OCI-LY1 (cell line): ENCODE data around the gene SHC1.

Experiments used
- H2AFZ ChIP-seq: fragments of 200-600 bp; sonication (generic), shearing (Covaris generic); 2 replicates; pipeline ENCODE4 v1.6.0; 2014; ENCODE audit warnings: antibody characterized with exemption, mild to moderate bottlenecking, low read length
- H3F3A ChIP-seq: fragments of 200-600 bp; sonication (generic), shearing (Covaris generic); 2 replicates; pipeline ENCODE4 v1.6.0; 2014; ENCODE audit warnings: mild to moderate bottlenecking, antibody characterized with exemption, low read length, moderate library complexity; ENCODE audit not compliant: insufficient read depth
- H3K27ac ChIP-seq: fragments of 200-600 bp; sonication (generic); 2 replicates; pipeline ENCODE4 v1.5.1; 2014; ENCODE audit warnings: low read length, mixed run types, mild to moderate bottlenecking, low read depth; ENCODE audit not compliant: poor library complexity, severe bottlenecking
- H3K27me3 ChIP-seq: fragments of 200-600 bp; sonication (generic); 2 replicates; pipeline ENCODE4 v1.6.0; 2014; ENCODE audit warnings: antibody characterized with exemption, mild to moderate bottlenecking, low read length, moderate library complexity; ENCODE audit not compliant: insufficient read depth
- H3K36me3 ChIP-seq: fragments of 200-600 bp; sonication (generic); 2 replicates; pipeline ENCODE4 v1.6.1; 2014; ENCODE audit warnings: mild to moderate bottlenecking, antibody characterized with exemption, low read length, moderate library complexity, mixed read lengths; ENCODE audit not compliant: insufficient read depth
- H3K4me1 ChIP-seq: fragments of 200-600 bp; sonication (generic); 2 replicates; pipeline ENCODE4 v1.5.1; 2014; ENCODE audit warnings: mild to moderate bottlenecking, low read length, moderate library complexity; ENCODE audit not compliant: insufficient read depth, severe bottlenecking
- H3K4me2 ChIP-seq: fragments of 200-600 bp; sonication (generic), shearing (Covaris generic); 2 replicates; pipeline ENCODE4 v1.6.1; 2014; ENCODE audit warnings: low read length
- H3K4me3 ChIP-seq: fragments of 200-600 bp; sonication (generic); 2 replicates; pipeline ENCODE4 v1.5.1; 2014; ENCODE audit warnings: low read length, low read depth, mild to moderate bottlenecking, mixed read lengths; ENCODE audit not compliant: poor library complexity, severe bottlenecking
- H3K79me2 ChIP-seq: fragments of 200-600 bp; shearing (Covaris generic); 2 replicates; pipeline ENCODE4 v1.6.1; 2016; ENCODE audit warnings: mixed run types, low read length, mixed read lengths; ENCODE audit not compliant: insufficient read depth
- H3K9ac ChIP-seq: fragments of 200-600 bp; sonication (generic), shearing (Covaris generic); 2 replicates; pipeline ENCODE4 v1.6.1; 2014; ENCODE audit warnings: mild to moderate bottlenecking, low read length, mixed read lengths
- H3K9me2 ChIP-seq: fragments of 200-600 bp; sonication (generic), shearing (Covaris generic); 2 replicates; pipeline ENCODE4 v1.6.1; 2014; ENCODE audit warnings: low read depth, mild to moderate bottlenecking, low read length, mixed read lengths
- H3K9me3 ChIP-seq: fragments of 200-600 bp; shearing (Covaris generic); 2 replicates; pipeline ENCODE4 v1.6.1; 2014; ENCODE audit warnings: low read length, mixed read lengths
- H4K20me1 ChIP-seq: fragments of 200-600 bp; sonication (generic), shearing (Covaris generic); 2 replicates; pipeline ENCODE4 v1.6.0; 2016; ENCODE audit warnings: mild to moderate bottlenecking, low read length; ENCODE audit not compliant: insufficient read depth
- EZH2 ChIP-seq: fragments of 200-600 bp; sonication (generic), shearing (Covaris generic); IDR thresholded peaks from 2 replicates; pipeline ENCODE4 v1.8.0; 2017; ENCODE audit warnings: borderline replicate concordance, mixed run types, mild to moderate bottlenecking, antibody characterized with exemption, low read length, moderate library complexity, mixed read lengths
- TF ChIP-seq, protein P1 (sequence below): fragments of 200-600 bp; sonication (generic), shearing (Covaris generic); IDR thresholded peaks from 2 replicates; pipeline ENCODE4 v1.5.1; 2017; ENCODE audit warnings: mild to moderate bottlenecking, antibody characterized with exemption, low read length, moderate library complexity, mixed read lengths

SHC1 gene

DNA sequence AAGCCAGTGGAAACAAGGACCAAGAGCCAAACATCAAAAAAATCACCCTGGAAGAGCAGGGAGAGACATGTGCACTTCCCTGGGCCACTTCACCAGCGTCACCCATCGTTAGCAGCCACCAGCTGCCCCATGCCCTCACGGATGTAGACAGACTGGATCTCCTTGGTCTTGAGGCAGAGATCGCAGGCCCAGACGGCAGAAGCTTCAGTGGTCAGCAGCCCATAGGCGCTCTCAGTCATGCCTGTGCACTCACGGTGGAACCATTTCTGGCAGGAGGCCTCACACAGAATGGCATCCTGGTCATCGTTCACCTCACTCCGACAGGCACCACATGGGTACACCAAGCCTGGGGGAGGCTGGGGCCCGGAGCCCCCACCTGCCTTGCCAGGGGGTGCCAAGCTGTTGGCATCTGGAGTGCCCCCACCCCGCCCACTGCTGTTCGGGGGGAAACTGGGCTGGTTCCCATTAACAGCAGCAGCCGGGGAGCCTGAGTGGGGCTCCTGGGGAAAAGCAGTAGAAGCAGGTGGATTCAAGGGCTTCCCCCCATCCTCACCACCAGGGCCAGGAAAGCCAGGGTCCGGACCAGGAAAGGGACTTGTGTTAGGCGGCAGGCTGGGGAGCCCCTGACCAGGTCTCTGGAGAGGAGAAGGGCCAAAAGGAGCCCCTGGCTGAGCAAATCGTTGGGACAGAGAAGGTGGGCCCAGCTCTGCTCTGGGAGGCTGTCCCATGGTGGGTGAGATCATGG is 11.7 kb downstream of the SHC1 start:
- Histone ChIP-seq H3K9ac (no peak overlapping the region), H3K9me3 (no peaks in the 10 kb centered on the region), H3K4me2 (no peak overlapping the region), H3K9me2 (no peaks in the 10 kb centered on the region), H3K27ac (no peak overlapping the region), H3F3A (no peaks in the 10 kb centered on the region), H3K4me1 (peaks cover 59% of the 10 kb centered on the region), H3K4me3 (no peak overlapping the region), H3K36me3 (peaks cover 25% of the 10 kb centered on the region), H2AFZ (no peak overlapping the region), H3K79me2 (peaks cover 5% of the 10 kb centered on the region; the same call in 1 of the 2 replicates), H3K27me3 (no peaks in the 10 kb centered on the region), H4K20me1 (no peaks in the 10 kb centered on the region)
- TF ChIP-seq, protein P1, sequence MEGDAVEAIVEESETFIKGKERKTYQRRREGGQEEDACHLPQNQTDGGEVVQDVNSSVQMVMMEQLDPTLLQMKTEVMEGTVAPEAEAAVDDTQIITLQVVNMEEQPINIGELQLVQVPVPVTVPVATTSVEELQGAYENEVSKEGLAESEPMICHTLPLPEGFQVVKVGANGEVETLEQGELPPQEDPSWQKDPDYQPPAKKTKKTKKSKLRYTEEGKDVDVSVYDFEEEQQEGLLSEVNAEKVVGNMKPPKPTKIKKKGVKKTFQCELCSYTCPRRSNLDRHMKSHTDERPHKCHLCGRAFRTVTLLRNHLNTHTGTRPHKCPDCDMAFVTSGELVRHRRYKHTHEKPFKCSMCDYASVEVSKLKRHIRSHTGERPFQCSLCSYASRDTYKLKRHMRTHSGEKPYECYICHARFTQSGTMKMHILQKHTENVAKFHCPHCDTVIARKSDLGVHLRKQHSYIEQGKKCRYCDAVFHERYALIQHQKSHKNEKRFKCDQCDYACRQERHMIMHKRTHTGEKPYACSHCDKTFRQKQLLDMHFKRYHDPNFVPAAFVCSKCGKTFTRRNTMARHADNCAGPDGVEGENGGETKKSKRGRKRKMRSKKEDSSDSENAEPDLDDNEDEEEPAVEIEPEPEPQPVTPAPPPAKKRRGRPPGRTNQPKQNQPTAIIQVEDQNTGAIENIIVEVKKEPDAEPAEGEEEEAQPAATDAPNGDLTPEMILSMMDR, result no peak
- TF ChIP-seq EZH2, result no peak

DNA sequence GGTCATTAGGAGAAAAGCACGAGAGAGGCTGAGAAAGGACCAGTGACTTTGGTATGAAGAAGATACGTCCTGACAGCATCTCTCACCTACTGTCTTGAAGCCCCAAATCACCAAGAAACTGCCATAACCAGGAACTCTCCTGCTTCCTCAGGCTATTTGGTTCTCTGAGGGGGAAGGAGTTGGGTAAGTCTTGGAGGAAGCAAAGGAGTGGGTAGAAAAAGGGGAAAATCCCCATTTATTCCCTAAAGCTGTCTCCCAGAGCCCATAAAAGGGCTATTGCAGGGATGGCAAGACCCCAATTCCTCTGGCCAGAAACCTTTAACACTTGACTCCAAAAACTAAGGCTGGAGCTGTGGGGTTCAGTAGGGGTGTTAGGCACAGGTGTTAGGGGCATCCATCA is 12.5 kb downstream of the SHC1 start:
- no peaks in the 10 kb centered on the region for H3K9me2 ChIP-seq
- no peaks in the 10 kb centered on the region for H4K20me1 ChIP-seq
- TF ChIP-seq EZH2, result no peak
- TF ChIP-seq, protein P1, result no peak
- peaks cover 59% of the 10 kb centered on the region for H3K4me1 ChIP-seq
- H2AFZ ChIP-seq, result no peak overlapping the region
- H3K9ac ChIP-seq, result no peak overlapping the region
- H3K27ac ChIP-seq, result no peak overlapping the region
- H3F3A ChIP-seq, result no peaks in the 10 kb centered on the region
- peaks cover 17% of the 10 kb centered on the region for H3K36me3 ChIP-seq
- H3K4me3 ChIP-seq, result no peak overlapping the region
- H3K27me3 ChIP-seq, result no peaks in the 10 kb centered on the region
- peaks cover 5% of the 10 kb centered on the region; the same call in 1 of the 2 replicates for H3K79me2 ChIP-seq
- H3K9me3 ChIP-seq, result no peaks in the 10 kb centered on the region
- no peak overlapping the region for H3K4me2 ChIP-seq

DNA sequence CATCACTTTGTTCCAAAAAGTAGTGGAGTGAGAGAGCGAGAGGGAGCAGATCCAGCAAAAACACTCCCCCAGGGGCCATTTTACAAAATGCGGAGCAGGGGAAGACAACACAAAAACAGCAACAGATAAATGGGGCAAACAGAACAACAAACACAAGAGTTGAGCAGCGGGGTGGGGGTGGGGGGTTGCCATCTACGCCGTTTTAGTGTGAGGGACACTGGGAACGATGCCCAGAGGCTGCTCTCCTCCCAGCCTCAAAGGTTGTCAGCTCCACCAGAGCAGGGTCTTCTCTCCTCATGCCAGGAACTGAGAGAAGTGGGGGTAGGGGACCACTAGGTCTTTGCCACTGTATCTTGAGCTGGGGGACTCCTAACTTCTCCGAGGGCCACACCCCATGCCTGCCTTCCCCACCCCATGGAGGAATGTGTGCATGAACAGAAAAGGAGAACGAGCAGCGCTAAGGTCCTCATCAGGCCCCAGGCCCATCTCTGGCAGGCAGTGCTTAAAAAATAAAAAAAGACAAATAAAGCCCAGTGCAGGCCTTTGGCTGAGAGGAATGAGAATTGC is 13.4 kb downstream of the SHC1 start:
- Histone ChIP-seq H4K20me1 (no peaks in the 10 kb centered on the region), H3K27me3 (no peaks in the 10 kb centered on the region), H3K27ac (peak overlapping the region; percentile 89), H3K36me3 (peaks cover 15% of the 10 kb centered on the region), H3K4me2 (peak overlapping the region; percentile 74; the same call in 1 of the 2 replicates), H3K9ac (no peak overlapping the region), H3K9me3 (no peaks in the 10 kb centered on the region), H3K79me2 (peaks cover 5% of the 10 kb centered on the region; the same call in 1 of the 2 replicates), H3K4me1 (peaks cover 59% of the 10 kb centered on the region), H3F3A (no peaks in the 10 kb centered on the region), H3K4me3 (no peak overlapping the region), H3K9me2 (no peaks in the 10 kb centered on the region), H2AFZ (no peak overlapping the region)
- TF ChIP-seq EZH2, result no peak
- TF ChIP-seq, protein P1, result no peak
